Endothelial cell of umbilical vein (primary cell): Measurements from ENCODE around the gene LGI1. TPM values are rescaled to one million over a fixed set of nuclear protein-coding genes. Genes with fewer than 3 reads are reported as not detected.

Experiments
- BruUV-seq: library from RNA; stranded (reverse); fragments of 400-500 nt; replicated peaks from 2 replicates; lab custom pipeline; 2021; lab: Mats Ljungman, UMichigan
- CTCF ChIA-PET: fragments of 300-600, 350-600 bp; sonication (Branson Sonifier 250); formaldehyde crosslinking; loops from one replicate; lab custom pipeline; 2021; ENCODE audit warnings: antibody characterized with exemption, inconsistent platforms; lab: Charles Lee
- POLR2A ChIA-PET: fragments of 300-600, 350-600 bp; sonication (Branson Sonifier 250); formaldehyde crosslinking; loops from one replicate; lab custom pipeline; 2021; ENCODE audit warnings: antibody characterized with exemption, inconsistent platforms; lab: Charles Lee
- DNase-seq: peaks from one replicate; pipeline ENCODE4 v3.0.0-alpha.2; 2011; ENCODE audit warnings: low read depth, low spot score
- FAIRE-seq: peaks from 2 replicates; lab custom pipeline; 2011; peaks lifted over from hg19 to GRCh38; lab: Jason Lieb, UNC
- H2AFZ ChIP-seq: 2 replicates; pipeline ENCODE4 v1.6.0; 2012; ENCODE audit warnings: low read depth, low read length, control low read depth, inconsistent platforms
- H3K27ac ChIP-seq: 2 replicates; pipeline ENCODE4 v1.5.1; 2011; ENCODE audit warnings: low read depth, mild to moderate bottlenecking, control low read depth, low read length, moderate library complexity; ENCODE audit not compliant: insufficient read depth
- H3K27me3 ChIP-seq, 2 experiments: 2 replicates each; pipeline versions ENCODE4 v1.6.0 to v1.6.1; 2011; ENCODE audit warnings: low read length in 2 of 2, mixed read lengths in 1 of 2; ENCODE audit not compliant: control insufficient read depth in 2 of 2, insufficient read depth in 2 of 2
- H3K36me3 ChIP-seq, 2 experiments: 2 replicates in 1 of 2; 3 replicates in 1 of 2; pipeline ENCODE4 v1.5.1; 2011; ENCODE audit warnings: low read length in 2 of 2, mild to moderate bottlenecking in 1 of 2, moderate library complexity in 1 of 2; ENCODE audit not compliant: control insufficient read depth in 2 of 2, insufficient read depth in 2 of 2; ENCODE audit errors: extremely low read depth in 1 of 2
- H3K4me1 ChIP-seq: 3 replicates; pipeline ENCODE4 v1.5.1; 2011; ENCODE audit warnings: mild to moderate bottlenecking, low read length; ENCODE audit not compliant: control insufficient read depth, insufficient read depth; ENCODE audit errors: extremely low read depth
- H3K4me2 ChIP-seq: 2 replicates; pipeline ENCODE4 v1.6.1; 2011; ENCODE audit warnings: low read length, control low read depth, mixed read lengths; ENCODE audit not compliant: insufficient read depth
- H3K4me3 ChIP-seq, 3 experiments: fragments of 200-600 bp in 1 of 3; sonication (generic), shearing (Covaris generic) in 1 of 3; replicated peaks in 1 of 3; 2 replicates each; pipeline ENCODE4 v1.5.1; 2011 to 2016; ENCODE audit warnings: control low read depth in 3 of 3, low read length in 3 of 3, mild to moderate bottlenecking in 2 of 3, inconsistent platforms in 1 of 3, low read depth in 1 of 3, moderate library complexity in 1 of 3; ENCODE audit not compliant: insufficient read depth in 1 of 3
- H3K79me2 ChIP-seq: 2 replicates; pipeline ENCODE4 v1.6.0; 2012; ENCODE audit warnings: low read length, inconsistent platforms; ENCODE audit not compliant: control insufficient read depth, insufficient read depth
- H3K9ac ChIP-seq: replicated peaks from 2 replicates; pipeline ENCODE3; 2011; ENCODE audit warnings: low read length, control low read depth; ENCODE audit not compliant: insufficient read depth; ENCODE audit errors: extremely low read depth
- H3K9me1 ChIP-seq: replicated peaks from 3 replicates; pipeline ENCODE4 v1.6.0; 2011; ENCODE audit warnings: mild to moderate bottlenecking, low read length; ENCODE audit not compliant: control insufficient read depth, insufficient read depth; ENCODE audit errors: extremely low read depth
- H3K9me3 ChIP-seq: replicated peaks from 2 replicates; pipeline ENCODE4 v1.5.1; 2012; ENCODE audit warnings: low read length, inconsistent platforms; ENCODE audit not compliant: control insufficient read depth, insufficient read depth
- H4K20me1 ChIP-seq: replicated peaks from 2 replicates; pipeline ENCODE3; 2011; ENCODE audit warnings: mild to moderate bottlenecking, low read length; ENCODE audit not compliant: control insufficient read depth, insufficient read depth; ENCODE audit errors: extremely low read depth
- CTCF ChIP-seq, 2 donors: IDR thresholded peaks; 1 replicate in 1 of 2; 2 replicates in 1 of 2; pipeline ENCODE4 v1.5.1; 2011; ENCODE audit warnings: low read length in 2 of 2, mild to moderate bottlenecking in 2 of 2, moderate library complexity in 2 of 2, control low read depth in 1 of 2, inconsistent platforms in 1 of 2, low read depth in 1 of 2; ENCODE audit not compliant: insufficient read depth in 1 of 2; ENCODE audit errors: extremely low read depth in 1 of 2
- EZH2 ChIP-seq: IDR thresholded peaks from 2 replicates; pipeline ENCODE4 v1.6.1; 2012; ENCODE audit warnings: borderline replicate concordance, low read depth, mild to moderate bottlenecking, moderate library complexity, low read length, inconsistent platforms; ENCODE audit not compliant: severe bottlenecking
- FOS ChIP-seq: IDR thresholded peaks from 2 replicates; pipeline ENCODE4 v1.6.1; 2011; ENCODE audit warnings: mild to moderate bottlenecking, low read length, moderate library complexity, borderline replicate concordance; ENCODE audit not compliant: insufficient read depth
- GATA2 ChIP-seq: IDR thresholded peaks from 2 replicates; pipeline ENCODE4 v1.7.0; 2011; ENCODE audit warnings: low read depth, mild to moderate bottlenecking, moderate library complexity, mixed read lengths, low read length; ENCODE audit not compliant: insufficient read length, insufficient read depth
- JUN ChIP-seq: IDR thresholded peaks from 2 replicates; pipeline ENCODE4 v1.6.1; 2011; ENCODE audit warnings: borderline replicate concordance, low read depth; ENCODE audit not compliant: insufficient read length, insufficient read depth
- MAX ChIP-seq: IDR thresholded peaks from 2 replicates; pipeline ENCODE4 v1.6.1; 2011; ENCODE audit not compliant: insufficient read depth, insufficient read length
- MYC ChIP-seq: IDR thresholded peaks from one replicate; pipeline ENCODE4 v1.6.1; 2011; ENCODE audit warnings: mild to moderate bottlenecking, low read depth, low read length
- POLR2A ChIP-seq: IDR thresholded peaks from 2 replicates; pipeline ENCODE4 v1.6.1; 2012; ENCODE audit warnings: low read depth, mild to moderate bottlenecking, control low read depth, low read length
- POLR2AphosphoS5 ChIP-seq: IDR thresholded peaks from 2 replicates; pipeline ENCODE4 v1.6.1; 2012; ENCODE audit warnings: low read depth, mild to moderate bottlenecking, control low read depth, low read length, moderate library complexity; ENCODE audit not compliant: insufficient read depth
- dilution Hi-C: fragments of 300-500 bp; cut with MboI; formaldehyde crosslinking; loops from one replicate; pipeline ENCODE4 v1.15.0; 2019; ENCODE audit warnings: low sequenced_read_pairs; ENCODE audit not compliant: extremely low pct_ligation_motif_present
- intact Hi-C: fragments of 100-400 bp; cut with micrococcal nuclease; formaldehyde crosslinking; loops from one replicate; pipeline ENCODE4 v1.10.0; 2022
- polyA plus RNA-seq, 4 experiments: library from polyadenylated mRNA; depleted of rRNA in 3 of 4; stranded (reverse) in 3 of 4; unstranded in 1 of 4; fragments of >200 nt; gene quantifications; 2 replicates each; pipeline versions ENCODE4 v1.2.1 to v1.2.3, GENCODE V29; 2011 to 2012; ENCODE audit warnings: missing spikeins in 1 of 4
- total RNA-seq: library from RNA; stranded (reverse); gene quantifications from 2 replicates; pipeline ENCODE4 v1.2.3, GENCODE V29; 2021

LGI1 gene
- total and polyA plus RNA-seq, 2 donors (not counting 3 experiments of a cell fraction or from before 2014, with no cell fraction given): not detected

- Histone ChIP-seq H3K9me3 (no peaks in the 10 kb centered on the region), H3K9ac (no peak overlapping the region), H3K4me1 (no peaks in the 10 kb centered on the region), H3K27me3 (peaks cover 7 to 8% of the 10 kb centered on the region in 2 experiments), H3K79me2 (no peaks in the 10 kb centered on the region), H3K4me2 (no peak overlapping the region), H3K4me3 (no peak overlapping the region), H3K36me3 (no peaks in the 10 kb centered on the region), H2AFZ (no peak overlapping the region), H3K9me1 (no peaks in the 10 kb centered on the region), H4K20me1 (no peaks in the 10 kb centered on the region), H3K27ac (no peak overlapping the region)
- intact Hi-C loops (no loop called here), dilution Hi-C loops (no loop called here)
- TF ChIP-seq MYC (no peak), GATA2 (no peak), MAX (no peak), JUN (no peak), EZH2 (no peak), CTCF (IDR thresholded peaks at IDR 0.05; ENCODE audit: extremely low read depth in 1 of 2, insufficient read depth in 1 of 2, low read depth in 1 of 2, low read length in 2 of 2) (no peak), FOS (no peak), POLR2AphosphoS5 (no peak), POLR2A (no peak)
- POLR2A ChIA-PET: no interaction called here
- no TSS peak for BruUV-seq
- FAIRE-seq (no peak), DNase-seq (no peak)
- CTCF ChIA-PET: interaction anchor here (0.6 to 3.0 kb wide), 5 partner anchors 9 to 252 kb away, joined by 3 to 19 read pairs (median 4); no protein-coding TSS in a partner anchor
Measured at GRCh38 chr10:93806903-93807302, 49.2 kb downstream of the LGI1 start.
